T-helper 2 cell (primary cell): Measurements from ENCODE around the gene SPRY2.
"Not testable (repeated sequence)": the region's sequence is repeated elsewhere in the genome, so short reads cannot be mapped to it uniquely, and the experiment has no call there.

Source experiments
- DNase-seq, 5 experiments: peaks; one replicate each; pipeline versions ENCODE4 v3.0.0 to v3.0.0-alpha.2; 2012 to 2022

The SPRY2 gene

GRCh38 chr13:80348314-80348713 lies 7.4 kb upstream of the SPRY2 start:
- DNase-seq: no peak

GRCh38 chr13:80345771-80346510 lies 5.0 kb upstream of the SPRY2 start:
- no peak for DNase-seq

DNA sequence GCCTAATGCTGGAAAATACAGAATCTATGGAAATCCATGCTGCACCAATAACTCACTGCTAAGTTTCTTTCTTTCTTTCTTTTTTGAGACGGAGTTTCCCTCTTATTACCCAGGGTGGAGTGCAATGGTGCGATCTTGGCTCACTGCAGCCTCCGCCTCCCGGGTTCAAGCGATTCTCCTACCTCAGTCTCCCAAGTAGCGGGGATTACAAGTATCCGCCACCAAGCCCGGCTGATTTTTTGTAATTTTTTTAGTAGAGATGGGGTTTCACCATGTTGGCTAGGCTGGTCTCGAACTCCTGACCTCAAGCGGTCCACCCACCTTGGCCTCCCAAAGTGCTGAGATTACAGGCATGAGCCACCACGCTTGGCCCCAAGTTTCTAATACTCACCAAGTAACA lies 3.1 kb upstream of the SPRY2 start:
- not testable (repeated sequence) for DNase-seq

- DNase-seq: peak; percentile 24 to 69 (median 43)
These were observed 1.8 kb upstream of the SPRY2 start for GRCh38 chr13:80342471-80343371.

GRCh38 chr13:80341756-80342370 lies 937 bp upstream of the SPRY2 start:
- DNase-seq: peak in 2 of 5 experiments; percentile 5 to 7

DNA sequence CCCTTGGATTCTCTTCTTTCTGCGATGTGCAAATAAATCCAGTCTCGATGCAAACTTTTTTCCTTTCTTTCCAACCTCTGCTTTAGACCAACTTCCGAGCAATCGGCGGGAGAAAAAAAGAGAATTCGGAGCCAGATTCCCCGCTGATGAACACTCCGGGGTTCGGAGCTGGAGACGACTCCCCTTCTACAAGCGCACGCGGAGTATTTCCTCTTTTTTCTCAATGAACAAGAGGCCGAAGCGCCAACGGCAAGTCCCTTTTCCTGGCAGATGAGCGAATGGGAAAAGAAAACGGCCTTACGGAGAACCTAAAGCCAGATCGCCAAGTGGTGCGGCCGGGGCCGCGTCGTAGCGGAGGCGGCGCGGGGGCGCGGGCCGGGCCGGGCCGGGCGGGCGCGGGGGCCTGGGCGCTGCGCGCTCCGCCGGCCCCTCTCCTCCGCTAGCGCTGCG lies 250 bp downstream of the SPRY2 start:
- DNase-seq: peak in 1 of 5 experiments; percentile 17

GRCh38 chr13:80339912-80340650 lies 845 bp downstream of the SPRY2 start:
- peak in 2 of 5 experiments; percentile 10 to 31 for DNase-seq

DNA sequence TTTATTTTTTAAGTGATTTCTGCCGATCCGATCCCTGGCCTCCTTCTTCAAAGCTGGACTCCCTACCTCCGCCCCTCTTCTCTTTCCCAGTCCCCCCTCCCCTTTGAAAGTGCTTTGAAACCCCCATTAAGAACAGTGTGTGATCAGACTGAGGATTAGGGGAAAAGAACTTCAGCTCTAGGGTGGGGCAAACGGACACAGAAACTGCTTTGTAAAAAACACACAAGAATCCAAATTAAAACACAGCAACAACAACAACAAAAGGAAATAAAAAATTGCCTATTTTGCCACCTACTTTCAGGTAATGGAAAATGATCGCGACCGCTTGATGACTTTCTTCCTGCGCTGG lies 1.4 kb downstream of the SPRY2 start:
- DNase-seq: no peak

DNA sequence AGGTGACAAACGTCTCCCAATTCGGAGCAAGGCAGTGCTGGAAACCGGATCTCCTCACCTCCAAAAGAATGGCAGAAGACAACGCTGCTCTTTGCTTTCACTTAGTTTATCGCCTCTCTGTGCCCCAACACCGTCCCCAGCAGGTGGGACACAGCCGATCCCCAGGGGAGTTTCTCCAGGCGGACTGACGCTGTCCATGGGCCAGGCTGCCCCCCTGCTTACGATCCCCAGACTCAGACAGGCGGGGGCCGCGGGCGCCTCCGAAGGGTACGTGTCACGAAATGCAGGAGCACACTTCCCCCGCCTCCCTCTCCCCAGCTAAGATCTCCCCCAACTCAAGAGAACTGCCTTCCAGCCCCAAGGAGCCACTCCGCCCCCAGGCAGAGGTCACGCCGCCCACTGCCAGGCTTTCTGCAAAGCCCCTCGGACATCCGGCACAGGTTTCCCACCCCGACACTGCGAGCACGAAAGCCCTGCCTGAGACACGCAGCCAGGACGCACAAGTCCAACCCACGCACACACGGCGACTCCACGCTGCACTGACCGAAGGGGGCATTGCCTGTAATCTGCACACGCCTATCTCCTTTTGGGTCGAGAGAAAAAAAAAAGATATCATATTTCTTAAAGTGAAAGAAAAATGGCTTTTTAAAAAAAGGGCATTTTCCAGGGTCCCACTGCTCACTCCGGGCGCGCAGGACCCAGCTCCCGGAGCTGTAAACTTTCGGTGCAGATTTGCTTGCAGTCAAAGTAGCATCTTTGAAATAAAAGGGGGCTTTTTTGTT lies 2.0 kb downstream of the SPRY2 start:
- peak in 1 of 5 experiments; percentile 24 for DNase-seq

DNA sequence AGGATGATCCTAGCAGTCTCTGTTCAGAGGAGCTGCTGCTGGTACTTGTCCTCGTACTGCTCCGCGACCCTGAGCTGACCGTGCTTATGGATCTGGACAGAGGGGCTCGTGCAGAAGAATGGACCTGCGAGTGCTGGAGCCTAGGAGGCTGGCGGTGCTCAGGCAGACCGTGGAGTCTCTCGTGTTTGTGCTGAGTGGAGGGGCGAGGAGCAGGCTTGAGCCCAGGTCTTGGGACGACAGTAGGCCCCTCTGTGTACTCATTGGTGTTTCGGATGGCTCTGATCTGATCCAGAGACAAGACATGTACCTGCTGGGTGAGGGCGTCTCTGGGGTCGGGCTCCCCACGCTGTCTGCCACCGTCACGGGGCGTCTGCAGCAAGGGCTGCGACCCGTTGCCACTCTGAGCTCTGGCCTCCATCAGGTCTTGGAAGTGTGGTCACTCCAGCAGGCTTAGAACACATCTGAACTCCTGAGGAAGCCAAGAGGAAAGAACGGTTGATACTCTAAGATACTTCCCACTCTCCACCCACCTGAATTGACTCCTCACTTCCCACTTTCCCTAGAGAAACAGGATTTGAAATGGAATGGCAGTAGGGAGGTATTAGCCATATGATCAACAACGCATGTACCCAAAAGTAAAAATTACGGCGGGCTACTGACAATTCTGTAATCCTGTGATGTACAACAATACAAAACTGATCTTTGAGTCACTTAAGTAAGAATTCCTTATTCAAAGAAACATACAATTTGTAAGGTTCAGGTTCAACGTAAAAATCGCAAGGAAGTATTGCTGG lies 3.4 kb downstream of the SPRY2 start:
- no peak for DNase-seq

- DNase-seq: no peak
These were observed 4.1 kb downstream of the SPRY2 start for GRCh38 chr13:80336776-80337287.

- no peak for DNase-seq
These were observed 4.6 kb downstream of the SPRY2 start for GRCh38 chr13:80336370-80336769.

DNA sequence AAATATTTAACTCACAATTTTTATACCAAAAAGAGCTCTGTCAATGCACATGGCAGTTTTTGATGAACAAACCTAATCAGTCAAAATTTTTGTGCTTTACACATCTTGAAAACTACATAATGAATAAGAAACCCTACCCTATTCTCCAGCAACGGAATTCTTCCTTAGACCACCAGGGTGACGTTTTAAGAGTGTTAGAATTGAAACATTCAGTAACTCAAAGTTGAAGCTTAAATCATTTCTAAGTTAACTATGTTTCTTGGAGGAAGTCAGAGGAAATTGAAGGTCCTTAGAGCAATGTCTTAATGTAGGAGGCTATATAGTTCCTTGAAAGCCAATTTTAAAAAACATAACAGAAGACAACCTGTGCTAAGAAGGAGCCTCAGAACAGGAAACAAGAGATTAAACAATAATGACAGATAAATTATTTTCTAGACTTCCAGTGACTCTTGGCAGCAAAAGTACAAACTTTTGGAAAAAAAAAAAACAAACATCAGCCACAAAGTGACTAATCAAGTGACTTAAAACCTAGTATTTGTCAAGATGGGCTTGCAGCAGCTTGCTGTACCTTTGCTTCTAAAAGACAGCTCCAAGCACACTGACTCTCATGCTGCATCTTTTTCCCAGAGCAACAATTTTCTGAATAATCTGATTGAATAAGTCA lies 6.2 kb downstream of the SPRY2 start:
- DNase-seq: no peak

GRCh38 chr13:80331984-80332383 lies 8.9 kb downstream of the SPRY2 start:
- DNase-seq: no peak

- no peak for DNase-seq
These were observed 11.7 kb downstream of the SPRY2 start for GRCh38 chr13:80329250-80329649.

DNA sequence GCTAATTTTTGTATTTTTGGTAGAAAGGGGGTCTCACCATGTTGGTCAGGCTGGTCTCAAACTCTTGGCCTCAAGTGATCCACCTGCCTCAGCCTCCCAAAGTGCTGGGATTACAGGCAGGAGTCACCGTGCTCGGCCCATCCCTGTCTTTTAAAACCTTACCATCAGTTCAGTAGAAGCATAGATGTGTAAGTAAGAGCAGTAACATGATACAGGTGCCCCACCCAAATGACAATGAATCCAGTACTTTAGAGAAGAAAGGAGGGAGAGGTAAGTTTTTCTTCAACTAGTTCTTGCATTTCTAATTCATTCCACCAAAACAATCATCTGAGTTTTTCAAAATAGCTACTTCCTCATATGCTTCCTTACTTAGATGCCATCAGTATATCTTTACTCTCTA lies 21.9 kb downstream of the SPRY2 start:
- DNase-seq: no peak

DNA sequence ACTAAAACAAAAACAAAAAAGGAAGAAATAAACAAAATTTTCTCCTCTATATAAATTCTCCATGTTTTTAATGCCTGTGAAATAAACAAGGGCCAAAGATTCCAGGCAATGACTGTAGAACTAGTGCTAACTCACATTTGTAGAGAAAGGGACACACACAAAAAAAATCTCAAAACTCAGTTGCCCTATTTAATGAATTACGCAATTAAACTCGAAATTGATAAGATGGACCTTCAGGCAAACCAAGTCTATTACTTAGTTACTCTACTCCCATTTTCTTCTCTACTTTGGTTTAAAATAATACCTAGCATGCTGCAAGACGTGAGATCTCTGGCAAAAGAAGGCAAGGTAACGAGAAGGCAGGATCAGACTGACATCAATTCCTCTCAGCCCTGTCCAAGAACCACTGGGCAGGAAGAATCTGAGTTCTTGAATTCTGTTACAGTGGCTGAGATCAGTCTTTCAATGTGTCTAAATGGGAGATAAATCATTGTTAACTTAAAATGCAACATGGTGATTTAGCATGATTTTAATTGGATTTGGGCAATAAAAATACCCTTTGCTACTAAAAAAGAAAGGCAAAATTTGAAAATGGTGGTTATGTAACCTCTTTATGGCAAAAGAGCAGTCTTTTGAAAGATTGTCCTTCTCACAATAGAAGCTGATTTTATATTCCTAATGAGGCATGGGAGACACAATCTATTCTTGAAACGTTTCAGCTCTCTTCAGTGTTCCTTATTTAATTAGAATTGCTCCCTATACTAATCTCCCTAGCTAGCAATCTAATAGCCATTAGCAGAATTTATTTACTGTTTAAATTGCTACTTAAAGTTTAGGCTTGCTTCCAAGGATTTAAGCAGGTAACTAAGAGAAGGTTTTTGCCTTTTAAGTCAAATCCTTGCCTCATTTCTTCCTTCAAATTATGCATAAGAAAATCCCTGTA lies 25.9 kb downstream of the SPRY2 start:
- DNase-seq: no peak

- no peak for DNase-seq
These were observed 27.2 kb downstream of the SPRY2 start for GRCh38 chr13:80313668-80314256.

DNA sequence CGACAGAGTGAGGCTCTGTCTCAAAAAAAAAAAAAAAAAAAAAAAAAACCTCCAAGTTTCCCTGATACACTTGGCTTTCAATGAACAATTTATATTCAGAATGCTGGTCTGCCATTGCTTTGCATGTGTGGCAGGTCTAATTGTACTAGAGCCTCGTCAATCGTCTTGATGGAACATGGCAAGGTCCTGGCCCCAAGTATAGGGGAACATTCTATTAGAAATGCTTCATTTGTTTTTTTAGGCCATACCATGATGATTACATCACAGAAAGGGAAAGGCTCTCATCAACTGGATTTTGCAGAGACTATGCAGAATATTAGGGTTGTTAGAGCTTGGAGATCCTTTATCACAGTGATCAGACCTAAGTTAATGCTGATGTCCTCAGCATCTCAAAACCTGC lies 28.0 kb downstream of the SPRY2 start:
- DNase-seq: no peak
